ENCODE results near the gene SLC7A6OS. TPM values are rescaled to one million over a fixed set of nuclear protein-coding genes. Genes with fewer than 3 reads are reported as not detected.

Gene SLC7A6OS
- total and polyA plus RNA-seq, 2 experiments from 2014 or later = 16.4 to 17.9 TPM

DNA sequence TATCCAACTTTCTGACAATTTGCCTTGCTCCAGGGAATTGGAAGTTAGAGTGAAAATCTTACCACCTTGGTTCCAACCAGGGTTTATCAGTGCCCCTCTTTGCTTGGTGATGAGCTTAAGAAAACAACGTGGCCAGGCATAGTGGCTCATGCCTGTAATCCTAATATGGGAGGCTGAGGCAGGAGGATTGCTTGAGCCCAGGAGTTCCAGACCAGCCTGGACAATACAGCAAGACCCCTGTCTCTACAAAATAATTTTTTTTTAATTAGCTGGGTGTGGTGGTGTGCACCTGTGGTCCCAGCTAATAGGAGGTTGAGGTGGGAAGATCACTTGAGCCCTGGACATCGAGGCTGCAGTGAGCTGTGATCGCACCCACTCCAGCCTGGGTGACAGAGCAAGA lies 25.1 kb downstream of the SLC7A6OS start (continued):
- TF ChIP-seq, protein P1, sequence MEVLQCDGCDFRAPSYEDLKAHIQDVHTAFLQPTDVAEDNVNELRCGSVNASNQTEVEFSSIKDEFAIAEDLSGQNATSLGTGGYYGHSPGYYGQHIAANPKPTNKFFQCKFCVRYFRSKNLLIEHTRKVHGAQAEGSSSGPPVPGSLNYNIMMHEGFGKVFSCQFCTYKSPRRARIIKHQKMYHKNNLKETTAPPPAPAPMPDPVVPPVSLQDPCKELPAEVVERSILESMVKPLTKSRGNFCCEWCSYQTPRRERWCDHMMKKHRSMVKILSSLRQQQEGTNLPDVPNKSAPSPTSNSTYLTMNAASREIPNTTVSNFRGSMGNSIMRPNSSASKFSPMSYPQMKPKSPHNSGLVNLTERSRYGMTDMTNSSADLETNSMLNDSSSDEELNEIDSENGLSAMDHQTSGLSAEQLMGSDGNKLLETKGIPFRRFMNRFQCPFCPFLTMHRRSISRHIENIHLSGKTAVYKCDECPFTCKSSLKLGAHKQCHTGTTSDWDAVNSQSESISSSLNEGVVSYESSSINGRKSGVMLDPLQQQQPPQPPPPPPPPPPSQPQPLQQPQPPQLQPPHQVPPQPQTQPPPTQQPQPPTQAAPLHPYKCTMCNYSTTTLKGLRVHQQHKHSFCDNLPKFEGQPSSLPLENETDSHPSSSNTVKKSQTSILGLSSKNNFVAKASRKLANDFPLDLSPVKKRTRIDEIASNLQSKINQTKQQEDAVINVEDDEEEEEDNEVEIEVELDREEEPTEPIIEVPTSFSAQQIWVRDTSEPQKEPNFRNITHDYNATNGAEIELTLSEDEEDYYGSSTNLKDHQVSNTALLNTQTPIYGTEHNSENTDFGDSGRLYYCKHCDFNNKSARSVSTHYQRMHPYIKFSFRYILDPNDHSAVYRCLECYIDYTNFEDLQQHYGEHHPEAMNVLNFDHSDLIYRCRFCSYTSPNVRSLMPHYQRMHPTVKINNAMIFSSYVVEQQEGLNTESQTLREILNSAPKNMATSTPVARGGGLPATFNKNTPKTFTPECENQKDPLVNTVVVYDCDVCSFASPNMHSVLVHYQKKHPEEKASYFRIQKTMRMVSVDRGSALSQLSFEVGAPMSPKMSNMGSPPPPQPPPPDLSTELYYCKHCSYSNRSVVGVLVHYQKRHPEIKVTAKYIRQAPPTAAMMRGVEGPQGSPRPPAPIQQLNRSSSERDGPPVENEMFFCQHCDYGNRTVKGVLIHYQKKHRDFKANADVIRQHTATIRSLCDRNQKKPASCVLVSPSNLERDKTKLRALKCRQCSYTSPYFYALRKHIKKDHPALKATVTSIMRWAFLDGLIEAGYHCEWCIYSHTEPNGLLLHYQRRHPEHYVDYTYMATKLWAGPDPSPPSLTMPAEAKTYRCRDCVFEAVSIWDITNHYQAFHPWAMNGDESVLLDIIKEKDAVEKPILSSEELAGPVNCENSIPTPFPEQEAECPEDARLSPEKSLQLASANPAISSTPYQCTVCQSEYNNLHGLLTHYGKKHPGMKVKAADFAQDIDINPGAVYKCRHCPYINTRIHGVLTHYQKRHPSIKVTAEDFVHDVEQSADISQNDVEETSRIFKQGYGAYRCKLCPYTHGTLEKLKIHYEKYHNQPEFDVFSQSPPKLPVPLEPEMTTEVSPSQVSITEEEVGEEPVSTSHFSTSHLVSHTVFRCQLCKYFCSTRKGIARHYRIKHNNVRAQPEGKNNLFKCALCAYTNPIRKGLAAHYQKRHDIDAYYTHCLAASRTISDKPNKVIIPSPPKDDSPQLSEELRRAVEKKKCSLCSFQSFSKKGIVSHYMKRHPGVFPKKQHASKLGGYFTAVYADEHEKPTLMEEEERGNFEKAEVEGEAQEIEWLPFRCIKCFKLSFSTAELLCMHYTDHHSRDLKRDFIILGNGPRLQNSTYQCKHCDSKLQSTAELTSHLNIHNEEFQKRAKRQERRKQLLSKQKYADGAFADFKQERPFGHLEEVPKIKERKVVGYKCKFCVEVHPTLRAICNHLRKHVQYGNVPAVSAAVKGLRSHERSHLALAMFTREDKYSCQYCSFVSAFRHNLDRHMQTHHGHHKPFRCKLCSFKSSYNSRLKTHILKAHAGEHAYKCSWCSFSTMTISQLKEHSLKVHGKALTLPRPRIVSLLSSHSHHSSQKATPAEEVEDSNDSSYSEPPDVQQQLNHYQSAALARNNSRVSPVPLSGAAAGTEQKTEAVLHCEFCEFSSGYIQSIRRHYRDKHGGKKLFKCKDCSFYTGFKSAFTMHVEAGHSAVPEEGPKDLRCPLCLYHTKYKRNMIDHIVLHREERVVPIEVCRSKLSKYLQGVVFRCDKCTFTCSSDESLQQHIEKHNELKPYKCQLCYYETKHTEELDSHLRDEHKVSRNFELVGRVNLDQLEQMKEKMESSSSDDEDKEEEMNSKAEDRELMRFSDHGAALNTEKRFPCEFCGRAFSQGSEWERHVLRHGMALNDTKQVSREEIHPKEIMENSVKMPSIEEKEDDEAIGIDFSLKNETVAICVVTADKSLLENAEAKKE (CRISPR knock-in tag; IDR thresholded peaks at IDR 0.05) = no peak
- no peak for TF ChIP-seq ZNF114 (CRISPR knock-in tag; IDR thresholded peaks at IDR 0.05)
- no peak for TF ChIP-seq NANOG (IDR thresholded peaks at IDR 0.05; ENCODE audit: borderline replicate concordance)
- no peak for TF ChIP-seq JUNB (IDR thresholded peaks at IDR 0.05; ENCODE audit: unreplicated experiment)
- no peak for TF ChIP-seq CREB1 (CRISPR knock-in tag; IDR thresholded peaks at IDR 0.05; ENCODE audit: low read depth)
- TF ChIP-seq, protein P2, sequence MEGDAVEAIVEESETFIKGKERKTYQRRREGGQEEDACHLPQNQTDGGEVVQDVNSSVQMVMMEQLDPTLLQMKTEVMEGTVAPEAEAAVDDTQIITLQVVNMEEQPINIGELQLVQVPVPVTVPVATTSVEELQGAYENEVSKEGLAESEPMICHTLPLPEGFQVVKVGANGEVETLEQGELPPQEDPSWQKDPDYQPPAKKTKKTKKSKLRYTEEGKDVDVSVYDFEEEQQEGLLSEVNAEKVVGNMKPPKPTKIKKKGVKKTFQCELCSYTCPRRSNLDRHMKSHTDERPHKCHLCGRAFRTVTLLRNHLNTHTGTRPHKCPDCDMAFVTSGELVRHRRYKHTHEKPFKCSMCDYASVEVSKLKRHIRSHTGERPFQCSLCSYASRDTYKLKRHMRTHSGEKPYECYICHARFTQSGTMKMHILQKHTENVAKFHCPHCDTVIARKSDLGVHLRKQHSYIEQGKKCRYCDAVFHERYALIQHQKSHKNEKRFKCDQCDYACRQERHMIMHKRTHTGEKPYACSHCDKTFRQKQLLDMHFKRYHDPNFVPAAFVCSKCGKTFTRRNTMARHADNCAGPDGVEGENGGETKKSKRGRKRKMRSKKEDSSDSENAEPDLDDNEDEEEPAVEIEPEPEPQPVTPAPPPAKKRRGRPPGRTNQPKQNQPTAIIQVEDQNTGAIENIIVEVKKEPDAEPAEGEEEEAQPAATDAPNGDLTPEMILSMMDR (conservative IDR thresholded peaks at IDR 0.05; ENCODE audit: low read depth in 2 of 2) = no peak
- no peak for TF ChIP-seq EZH2phosphoT487 (IDR thresholded peaks at IDR 0.05; ENCODE audit: unreplicated experiment)

DNA sequence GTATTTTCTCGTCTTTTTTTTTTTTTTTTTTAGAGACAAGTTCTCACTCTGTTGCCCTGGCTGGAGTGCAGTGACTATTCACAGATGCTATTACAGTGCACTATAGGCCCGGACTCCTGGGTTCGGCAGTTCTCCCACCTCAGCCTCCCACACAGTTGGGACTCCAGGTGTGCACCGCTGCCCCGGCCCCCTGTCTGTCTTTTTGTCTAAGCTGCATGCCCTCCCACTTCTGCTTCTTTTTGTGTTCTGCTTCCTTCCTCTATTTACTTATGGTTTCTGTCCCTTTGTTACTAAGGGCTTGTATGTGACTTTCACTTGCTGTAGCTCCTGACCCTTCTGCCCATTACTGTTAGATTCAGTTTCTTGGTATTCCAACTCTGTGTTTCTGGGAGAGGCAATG lies 25.9 kb downstream of the SLC7A6OS start:
- Histone ChIP-seq H3K79me2 (replicated peaks; ENCODE audit: insufficient read depth) (no peaks in the 10 kb centered on the region), H3F3A (replicated peaks; ENCODE audit: low read depth) (peaks cover 2% of the 10 kb centered on the region; the same call in 1 of the 2 replicates), H3K4me1 (ENCODE audit: insufficient read depth) (no peaks in the 10 kb centered on the region), H3K4me2 (no peak overlapping the region), H3K27me3 (ENCODE audit: insufficient read depth) (no peaks in the 10 kb centered on the region), H3K27ac (ENCODE audit: low read depth) (no peak overlapping the region), H3K9me2 (ENCODE audit: insufficient read depth) (no peaks in the 10 kb centered on the region), H3K36me3 (ENCODE audit: insufficient read depth) (no peaks in the 10 kb centered on the region), H3K4me3 (no peak overlapping the region), H2AFZ (no peak overlapping the region), H4K20me1 (replicated peaks; ENCODE audit: insufficient read depth) (peaks cover 6% of the 10 kb centered on the region; the same call in 1 of the 2 replicates)
- ATAC-seq = no peak
- Mint-ChIP-seq H3K36me3 (ENCODE audit: low read depth) (peaks cover 25% of the 10 kb centered on the region), H3K4me1 (peaks cover 2% of the 10 kb centered on the region), H3K9me3 (no peaks in the 10 kb centered on the region), H3K27me3 (ENCODE audit: insufficient read depth, low read depth, poor library complexity) (no peaks in the 10 kb centered on the region), H3K4me3 (no peak overlapping the region), H3K27ac (no peak overlapping the region)
- no peak for DNase-seq (ENCODE audit: low spot score)
- TF ChIP-seq POLR2AphosphoS5 (IDR thresholded peaks at IDR 0.05; ENCODE audit: low read depth) (no peak), ZNF114 (CRISPR knock-in tag; IDR thresholded peaks at IDR 0.05) (no peak), EZH2phosphoT487 (IDR thresholded peaks at IDR 0.05; ENCODE audit: unreplicated experiment) (no peak), CREB1 (CRISPR knock-in tag; IDR thresholded peaks at IDR 0.05; ENCODE audit: low read depth) (no peak), JUNB (IDR thresholded peaks at IDR 0.05; ENCODE audit: unreplicated experiment) (no peak), ZNF331 (CRISPR knock-in tag; IDR thresholded peaks at IDR 0.05; ENCODE audit: low read depth) (no peak), STAT1 (IDR thresholded peaks at IDR 0.05; ENCODE audit: unreplicated experiment) (no peak)
- TF ChIP-seq, protein P2 (conservative IDR thresholded peaks at IDR 0.05; ENCODE audit: low read depth in 2 of 2) = no peak
- TF ChIP-seq, protein P3, sequence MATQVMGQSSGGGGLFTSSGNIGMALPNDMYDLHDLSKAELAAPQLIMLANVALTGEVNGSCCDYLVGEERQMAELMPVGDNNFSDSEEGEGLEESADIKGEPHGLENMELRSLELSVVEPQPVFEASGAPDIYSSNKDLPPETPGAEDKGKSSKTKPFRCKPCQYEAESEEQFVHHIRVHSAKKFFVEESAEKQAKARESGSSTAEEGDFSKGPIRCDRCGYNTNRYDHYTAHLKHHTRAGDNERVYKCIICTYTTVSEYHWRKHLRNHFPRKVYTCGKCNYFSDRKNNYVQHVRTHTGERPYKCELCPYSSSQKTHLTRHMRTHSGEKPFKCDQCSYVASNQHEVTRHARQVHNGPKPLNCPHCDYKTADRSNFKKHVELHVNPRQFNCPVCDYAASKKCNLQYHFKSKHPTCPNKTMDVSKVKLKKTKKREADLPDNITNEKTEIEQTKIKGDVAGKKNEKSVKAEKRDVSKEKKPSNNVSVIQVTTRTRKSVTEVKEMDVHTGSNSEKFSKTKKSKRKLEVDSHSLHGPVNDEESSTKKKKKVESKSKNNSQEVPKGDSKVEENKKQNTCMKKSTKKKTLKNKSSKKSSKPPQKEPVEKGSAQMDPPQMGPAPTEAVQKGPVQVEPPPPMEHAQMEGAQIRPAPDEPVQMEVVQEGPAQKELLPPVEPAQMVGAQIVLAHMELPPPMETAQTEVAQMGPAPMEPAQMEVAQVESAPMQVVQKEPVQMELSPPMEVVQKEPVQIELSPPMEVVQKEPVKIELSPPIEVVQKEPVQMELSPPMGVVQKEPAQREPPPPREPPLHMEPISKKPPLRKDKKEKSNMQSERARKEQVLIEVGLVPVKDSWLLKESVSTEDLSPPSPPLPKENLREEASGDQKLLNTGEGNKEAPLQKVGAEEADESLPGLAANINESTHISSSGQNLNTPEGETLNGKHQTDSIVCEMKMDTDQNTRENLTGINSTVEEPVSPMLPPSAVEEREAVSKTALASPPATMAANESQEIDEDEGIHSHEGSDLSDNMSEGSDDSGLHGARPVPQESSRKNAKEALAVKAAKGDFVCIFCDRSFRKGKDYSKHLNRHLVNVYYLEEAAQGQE (IDR thresholded peaks at IDR 0.05; ENCODE audit: unreplicated experiment) = no peak
